Measurements from ENCODE around the gene PFKL.

The PFKL gene

GRCh38 chr21:44319407-44320065, 19.7 kb downstream of the PFKL start:
- DNase-seq, result no peak
- TF ChIP-seq POLR2A (IDR thresholded peaks at IDR 0.05; ENCODE audit: low read length) (no peak), GATA1 (IDR thresholded peaks at IDR 0.05; ENCODE audit: low read depth, low read length) (no peak)

DNA sequence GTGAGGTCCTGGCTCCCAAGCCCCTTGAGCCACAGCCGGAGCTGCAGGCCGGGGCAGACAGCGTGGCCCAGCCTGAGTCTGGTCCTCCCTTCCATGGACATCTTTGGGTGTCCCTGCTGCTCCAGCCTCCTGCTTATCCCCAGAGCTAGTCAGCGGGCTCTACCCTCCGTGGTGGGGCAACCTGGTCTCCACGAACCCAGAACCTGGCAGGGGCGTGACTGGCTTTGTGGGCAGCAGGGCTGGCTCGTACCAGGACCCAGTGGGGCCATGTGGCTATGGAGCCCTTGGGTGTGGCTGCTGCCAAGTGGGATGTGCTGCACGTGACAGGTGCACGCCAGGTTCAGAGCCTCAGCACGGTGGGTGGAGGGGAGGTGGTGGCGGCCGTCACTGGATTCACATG, 21.0 kb downstream of the PFKL start:
- no peak for DNase-seq
- TF ChIP-seq GATA1 (IDR thresholded peaks at IDR 0.05; ENCODE audit: low read depth, low read length), result no peak
- no peak for TF ChIP-seq POLR2A (IDR thresholded peaks at IDR 0.05; ENCODE audit: low read length)

- no peak for TF ChIP-seq GATA1 (IDR thresholded peaks at IDR 0.05; ENCODE audit: low read depth, low read length)
- TF ChIP-seq POLR2A (IDR thresholded peaks at IDR 0.05; ENCODE audit: low read length), result no peak
- DNase-seq, result no peak
These were observed 22.1 kb downstream of the PFKL start for GRCh38 chr21:44321846-44322450.

DNA sequence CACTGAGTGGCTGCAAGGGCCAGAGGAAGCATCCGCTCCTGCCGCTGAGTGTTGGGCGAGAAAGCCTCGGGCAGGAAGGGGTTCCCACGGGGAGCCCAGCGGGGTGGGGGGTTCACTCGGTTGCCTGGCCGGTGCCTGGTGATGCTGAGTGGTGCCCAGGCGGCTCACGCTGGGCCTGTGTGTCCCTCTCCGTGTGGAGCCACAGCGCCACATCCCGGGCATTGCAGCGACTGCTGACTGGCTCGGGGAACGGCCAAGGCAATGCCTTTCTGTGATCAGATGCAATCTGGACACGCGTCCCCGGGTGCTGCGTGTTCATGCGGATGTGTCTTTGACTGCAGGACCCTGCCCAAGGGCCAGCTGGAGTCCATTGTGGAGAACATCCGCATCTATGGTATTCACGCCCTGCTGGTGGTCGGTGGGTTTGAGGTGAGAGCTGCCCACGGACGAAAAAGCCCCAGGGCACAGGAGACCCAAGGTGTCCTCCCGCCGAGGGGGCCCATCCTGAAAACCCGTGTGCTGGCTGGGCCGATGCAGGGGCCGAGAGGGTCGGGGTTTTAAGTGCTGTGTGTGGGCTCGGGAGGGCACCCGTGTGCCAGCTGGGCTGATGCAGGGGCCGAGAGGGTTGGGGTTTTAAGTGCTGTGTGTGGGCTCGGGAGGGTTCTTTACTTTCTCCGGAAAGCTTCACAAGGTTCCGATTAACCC, 22.9 kb downstream of the PFKL start:
- no peak for DNase-seq
- TF ChIP-seq GATA1 (IDR thresholded peaks at IDR 0.05; ENCODE audit: low read depth, low read length) (no peak), POLR2A (IDR thresholded peaks at IDR 0.05; ENCODE audit: low read length) (no peak)

GRCh38 chr21:44323591-44323990, 23.7 kb downstream of the PFKL start:
- TF ChIP-seq GATA1 (IDR thresholded peaks at IDR 0.05; ENCODE audit: low read depth, low read length), result no peak
- no peak for TF ChIP-seq POLR2A (IDR thresholded peaks at IDR 0.05; ENCODE audit: low read length)
- DNase-seq, result no peak

- TF ChIP-seq GATA1 (IDR thresholded peaks at IDR 0.05; ENCODE audit: low read depth, low read length) (no peak), POLR2A (IDR thresholded peaks at IDR 0.05; ENCODE audit: low read length) (no peak)
- no peak for DNase-seq
These were observed 24.4 kb downstream of the PFKL start for GRCh38 chr21:44324106-44324853.

GRCh38 chr21:44324854-44325107, 24.9 kb downstream of the PFKL start:
- no peak for DNase-seq
- no peak for TF ChIP-seq POLR2A (IDR thresholded peaks at IDR 0.05; ENCODE audit: low read length)
- no peak for TF ChIP-seq GATA1 (IDR thresholded peaks at IDR 0.05; ENCODE audit: low read depth, low read length)

DNA sequence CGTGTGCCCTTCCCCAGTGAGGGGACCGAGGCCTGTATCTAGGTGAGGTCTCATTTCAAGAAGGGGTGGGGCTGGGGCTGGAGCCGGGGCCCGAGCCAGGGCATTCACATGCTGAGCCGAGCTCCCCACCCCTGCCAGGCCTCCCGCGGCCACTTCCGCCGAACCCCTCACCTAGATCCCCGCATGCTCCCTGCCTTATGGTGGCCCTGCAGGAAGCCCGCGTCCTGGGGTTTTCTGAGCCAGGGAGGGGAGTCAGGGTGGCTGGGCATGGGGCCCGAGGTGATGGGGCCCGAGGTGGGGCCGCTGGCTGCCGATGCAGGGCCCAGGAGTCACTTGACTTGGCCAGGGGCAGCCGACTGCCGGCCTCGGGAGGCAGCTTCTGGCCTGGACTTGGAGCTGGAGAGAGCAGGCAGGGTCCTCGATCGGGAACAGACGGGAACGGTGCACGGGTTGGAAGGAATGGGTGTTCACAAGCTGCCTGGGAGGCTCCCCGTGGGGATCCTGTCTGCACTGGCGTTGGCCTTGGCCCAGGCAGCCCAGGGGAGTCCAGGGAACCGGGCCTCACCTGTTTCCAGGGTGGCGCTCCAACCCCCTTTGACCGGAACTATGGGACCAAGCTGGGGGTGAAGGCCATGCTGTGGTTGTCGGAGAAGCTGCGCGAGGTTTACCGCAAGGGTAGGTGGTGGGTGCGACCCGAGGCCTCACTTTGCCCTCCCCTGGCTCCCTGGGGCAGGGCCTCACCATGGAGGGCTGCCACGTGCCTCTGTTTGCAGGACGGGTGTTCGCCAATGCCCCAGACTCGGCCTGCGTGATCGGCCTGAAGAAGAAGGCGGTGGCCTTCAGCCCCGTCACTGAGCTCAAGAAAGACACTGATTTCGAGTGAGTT, 25.8 kb downstream of the PFKL start:
- TF ChIP-seq POLR2A (IDR thresholded peaks at IDR 0.05; ENCODE audit: low read length) (no peak), GATA1 (IDR thresholded peaks at IDR 0.05; ENCODE audit: low read depth, low read length) (no peak)
- DNase-seq, result no peak

GRCh38 chr21:44326272-44326647, 26.4 kb downstream of the PFKL start:
- TF ChIP-seq POLR2A (IDR thresholded peaks at IDR 0.05; ENCODE audit: low read length) (no peak), GATA1 (IDR thresholded peaks at IDR 0.05; ENCODE audit: low read depth, low read length) (no peak)
- DNase-seq, result no peak

GRCh38 chr21:44326716-44327602, 27.1 kb downstream of the PFKL start:
- TF ChIP-seq POLR2A (IDR thresholded peaks at IDR 0.05; ENCODE audit: low read length), result no peak
- no peak for TF ChIP-seq GATA1 (IDR thresholded peaks at IDR 0.05; ENCODE audit: low read depth, low read length)
- DNase-seq, result no peak

DNA sequence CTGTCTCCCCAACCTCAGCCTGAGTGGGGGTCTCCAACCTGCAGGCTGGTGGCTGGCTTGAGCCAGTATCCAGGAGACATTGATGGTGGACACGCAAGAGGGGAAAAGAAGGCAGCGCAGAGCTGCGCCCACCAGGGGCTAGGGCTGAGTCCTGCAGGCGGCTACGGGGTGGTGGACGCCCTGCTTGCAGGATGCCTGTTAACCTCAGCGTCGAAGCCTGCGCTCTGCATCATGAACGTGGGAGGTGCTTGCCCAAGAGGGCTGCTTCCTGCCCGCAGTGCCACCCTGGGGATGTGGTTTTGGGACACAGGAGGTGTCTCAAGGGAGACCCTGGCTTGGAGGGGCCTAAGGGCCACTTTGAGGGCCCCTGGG, 27.7 kb downstream of the PFKL start:
- no peak for DNase-seq
- TF ChIP-seq GATA1 (IDR thresholded peaks at IDR 0.05; ENCODE audit: low read depth, low read length) (no peak), POLR2A (IDR thresholded peaks at IDR 0.05; ENCODE audit: low read length) (no peak)

GRCh38 chr21:44328242-44328895, 28.5 kb downstream of the PFKL start:
- TF ChIP-seq GATA1 (IDR thresholded peaks at IDR 0.05; ENCODE audit: low read depth, low read length) (no peak), POLR2A (IDR thresholded peaks at IDR 0.05; ENCODE audit: low read length) (no peak)
- no peak for DNase-seq

Data from erythroblast (primary cell).